HG03095 (cell line): ENCODE measurements around the gene RNF130.
A peak's percentile ranks its signal among the peaks of the same experiment; 100 is the strongest.
"Not testable (repeated sequence)": the region's sequence is repeated elsewhere in the genome, so short reads cannot be mapped to it uniquely, and the experiment has no call there.

Experiments used
- ATAC-seq: cut with Tn5 transposase; IDR thresholded peaks from one replicate; pipeline ENCODE4 v1.9.1; 2021; ENCODE audit warnings: moderate library complexity; ENCODE audit not compliant: unreplicated experiment

RNF130 gene

GRCh38 chr5:179980767-179981166 lies 90.8 kb downstream of the RNF130 start:
- ATAC-seq = no peak

DNA sequence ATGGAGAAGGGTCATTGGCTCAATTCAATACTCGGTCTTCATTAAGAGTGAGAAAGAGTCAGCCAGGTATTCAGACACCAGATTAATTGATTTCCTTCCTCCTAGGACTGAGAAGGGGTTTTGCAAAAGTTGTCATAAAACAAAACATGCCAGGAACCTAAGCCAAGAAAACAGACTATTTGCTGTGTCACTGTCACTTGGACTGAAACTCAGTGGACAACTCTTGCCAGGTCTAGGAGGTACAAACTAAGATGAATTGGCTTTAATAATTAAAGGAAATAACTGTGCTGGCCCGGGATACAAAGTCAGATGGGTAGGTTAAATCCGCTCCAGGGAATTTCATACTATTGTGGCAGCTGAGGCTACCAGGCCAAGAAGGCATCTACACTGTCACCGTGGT lies 92.8 kb downstream of the RNF130 start:
- no peak for ATAC-seq

DNA sequence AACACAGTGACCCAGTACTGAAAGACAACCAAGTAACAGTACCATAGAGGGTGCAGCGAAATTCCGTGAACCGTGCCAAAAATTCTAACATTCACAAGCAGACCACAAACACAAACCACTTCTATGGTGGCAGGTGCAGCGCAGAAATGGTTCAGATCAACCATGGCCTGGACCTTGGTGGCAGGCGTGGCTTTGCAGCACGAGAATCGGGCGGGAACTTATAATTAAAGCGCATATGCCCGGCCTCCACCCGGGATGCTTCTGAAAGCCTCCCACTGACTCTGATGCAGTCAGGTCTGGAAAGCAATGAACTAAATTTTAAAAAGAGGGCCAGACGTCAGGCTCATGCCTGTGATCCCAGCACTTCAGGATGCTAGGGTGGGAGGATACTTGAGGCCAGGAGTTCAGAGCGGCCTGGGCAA lies 95.8 kb downstream of the RNF130 start:
- ATAC-seq = no peak

GRCh38 chr5:179974946-179975712 lies 96.4 kb downstream of the RNF130 start:
- peak; percentile 50 for ATAC-seq

- no peak for ATAC-seq
These were observed 97.2 kb downstream of the RNF130 start for GRCh38 chr5:179974246-179974945.

DNA sequence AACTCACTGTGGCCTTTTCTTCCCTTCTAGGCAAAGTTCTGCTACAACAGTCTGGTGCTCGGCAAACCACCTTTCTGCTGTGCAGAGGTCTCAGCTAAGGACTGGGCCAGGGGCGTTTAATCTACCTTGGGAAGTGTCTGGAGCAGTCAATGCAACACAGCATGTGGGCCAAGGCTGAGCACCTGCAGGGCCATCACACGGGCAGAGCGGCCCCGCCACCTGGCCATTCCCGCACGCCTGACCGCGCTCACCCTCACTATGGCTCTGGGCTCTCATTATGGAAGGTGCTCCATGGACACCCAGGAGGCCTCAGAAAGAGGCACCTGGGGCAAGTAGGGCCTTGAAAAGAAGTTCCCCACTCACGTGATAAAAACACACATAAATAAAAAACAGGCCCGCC lies 98.2 kb downstream of the RNF130 start:
- no peak for ATAC-seq

GRCh38 chr5:179969110-179969509 lies 102.4 kb downstream of the RNF130 start:
- no peak for ATAC-seq

GRCh38 chr5:179967489-179967888 lies 104.1 kb downstream of the RNF130 start:
- no peak for ATAC-seq

DNA sequence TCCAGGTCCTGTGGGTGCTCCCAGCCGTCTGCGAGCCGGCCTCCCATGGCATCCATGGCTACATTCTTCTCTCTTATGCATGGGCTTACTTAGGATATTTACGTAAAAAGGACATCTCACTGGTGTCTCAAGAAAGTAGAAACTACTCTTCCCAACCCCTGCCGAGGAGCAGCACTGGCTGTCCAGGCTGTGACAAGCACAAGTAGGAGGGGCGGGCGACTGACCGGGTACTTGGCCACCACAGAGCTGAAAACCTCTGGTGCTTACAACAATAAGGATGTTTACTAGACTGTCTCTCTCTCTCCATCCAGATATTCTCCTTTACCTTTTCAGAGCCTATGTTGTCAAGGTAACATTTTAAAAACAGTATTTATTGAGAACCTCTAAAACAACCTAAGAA lies 107.5 kb downstream of the RNF130 start:
- ATAC-seq = no peak

DNA sequence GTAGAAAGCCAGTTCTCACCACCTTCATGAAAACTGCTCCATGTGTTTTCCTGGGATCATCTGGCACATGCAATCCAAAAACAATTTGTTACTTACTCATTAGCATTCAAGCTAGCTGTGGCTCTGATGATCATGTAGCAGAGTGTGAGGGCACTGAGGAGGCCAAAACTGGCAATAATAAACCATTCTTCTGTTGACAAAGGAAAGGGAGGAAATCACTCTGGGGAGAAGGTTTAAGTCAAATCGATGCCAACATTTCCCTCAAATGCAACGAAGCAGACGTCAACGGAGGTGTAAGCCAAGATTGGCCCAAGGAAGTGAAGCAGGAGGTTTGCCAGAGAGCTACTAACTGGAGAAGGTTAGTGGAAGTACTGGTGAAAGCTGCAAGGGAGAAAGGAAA lies 108.2 kb downstream of the RNF130 start:
- ATAC-seq = no peak

- ATAC-seq = no peak
These were observed 111.2 kb downstream of the RNF130 start for GRCh38 chr5:179960204-179960831.

DNA sequence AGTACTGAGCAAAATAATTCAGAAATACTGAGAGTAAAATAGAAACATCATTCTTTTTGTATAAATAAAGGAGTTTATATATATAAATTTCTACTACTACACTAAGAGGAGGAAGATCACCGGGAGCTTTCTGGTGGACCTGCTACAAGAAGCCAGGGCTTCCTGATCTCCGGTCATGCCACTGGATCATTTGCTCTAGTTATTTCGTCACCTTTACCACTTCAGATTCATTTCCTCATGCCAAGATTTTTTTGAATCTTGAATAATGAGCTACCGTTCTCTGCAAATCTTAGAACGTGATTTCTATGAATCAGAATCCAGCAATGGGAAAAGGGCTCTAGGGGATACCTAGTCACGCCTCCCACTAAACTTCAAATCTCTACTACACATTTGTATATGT lies 111.9 kb downstream of the RNF130 start:
- no peak for ATAC-seq

DNA sequence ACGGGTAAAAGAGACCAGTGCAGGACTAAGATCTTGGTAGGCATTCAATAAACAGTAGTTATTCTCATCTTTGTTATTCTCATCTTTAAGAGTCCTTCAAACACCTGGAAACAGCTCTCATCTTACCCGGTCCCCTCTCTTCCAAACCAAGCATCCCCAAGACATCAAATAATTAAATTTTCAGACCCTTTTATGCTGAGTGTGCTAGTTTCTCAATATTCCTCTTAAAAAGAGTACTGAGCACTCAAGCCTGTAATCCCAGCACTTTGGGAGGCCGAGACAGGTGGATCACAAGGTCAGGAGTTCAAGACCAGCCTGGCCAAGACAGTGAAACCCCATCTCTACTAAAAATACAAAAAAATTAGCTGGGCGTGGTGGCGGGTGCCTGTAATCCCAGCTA lies 112.4 kb downstream of the RNF130 start:
- ATAC-seq = not testable (repeated sequence)

- ATAC-seq = no peak
These were observed 115.9 kb downstream of the RNF130 start for GRCh38 chr5:179955630-179956029.

- ATAC-seq = no peak
These were observed 116.5 kb downstream of the RNF130 start for GRCh38 chr5:179955062-179955461.

GRCh38 chr5:179954434-179954833 lies 117.1 kb downstream of the RNF130 start:
- ATAC-seq = no peak

DNA sequence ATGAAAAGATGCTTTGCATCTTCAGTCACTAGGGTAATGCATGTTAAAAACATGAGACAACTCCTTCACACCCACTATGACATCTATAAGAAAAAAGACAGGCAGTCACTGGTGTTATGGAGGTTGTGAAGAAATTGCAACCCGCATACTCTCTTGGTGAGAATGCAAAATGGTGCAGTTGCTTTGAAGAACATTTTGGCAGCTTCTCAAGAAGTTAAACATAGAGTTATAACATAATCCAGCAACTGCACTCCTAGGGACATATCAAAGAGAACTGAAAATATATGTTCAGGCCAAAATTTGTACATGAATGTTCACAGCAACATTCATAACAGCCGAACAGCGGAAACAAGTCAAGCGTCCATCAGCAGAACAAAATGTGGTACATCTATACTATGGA lies 117.6 kb downstream of the RNF130 start:
- no peak for ATAC-seq

DNA sequence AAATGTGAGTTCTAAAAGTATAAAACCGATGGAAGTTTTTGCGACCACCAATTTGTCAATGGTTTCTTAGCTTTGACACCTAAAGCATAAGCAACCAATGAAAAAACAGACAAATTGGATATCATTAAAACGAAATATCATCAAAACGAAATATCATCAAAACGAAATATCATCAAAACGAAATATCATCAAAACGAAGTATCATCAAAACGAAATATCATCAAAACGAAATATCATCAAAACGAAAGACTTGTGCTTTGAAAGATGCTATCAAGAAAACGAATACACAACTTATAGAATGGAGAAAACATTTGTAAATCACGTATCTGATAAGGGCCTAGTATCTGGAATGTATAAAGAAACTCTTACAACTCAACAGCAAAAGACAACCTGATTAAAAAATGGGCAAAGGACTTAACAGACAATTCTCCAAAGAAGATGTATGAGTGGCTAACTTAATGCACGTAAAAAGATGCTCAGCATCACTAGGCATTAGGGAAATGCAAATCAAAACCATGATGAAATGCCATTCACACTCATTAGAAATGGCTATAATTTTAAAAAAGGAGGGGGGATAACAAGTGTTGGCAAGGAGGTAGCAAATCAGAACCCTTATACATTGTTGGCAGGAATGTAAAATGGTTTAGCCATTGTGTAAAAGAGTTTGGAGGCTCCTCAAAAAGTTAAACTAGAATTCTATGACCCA lies 134.4 kb downstream of the RNF130 start:
- ATAC-seq = no peak

DNA sequence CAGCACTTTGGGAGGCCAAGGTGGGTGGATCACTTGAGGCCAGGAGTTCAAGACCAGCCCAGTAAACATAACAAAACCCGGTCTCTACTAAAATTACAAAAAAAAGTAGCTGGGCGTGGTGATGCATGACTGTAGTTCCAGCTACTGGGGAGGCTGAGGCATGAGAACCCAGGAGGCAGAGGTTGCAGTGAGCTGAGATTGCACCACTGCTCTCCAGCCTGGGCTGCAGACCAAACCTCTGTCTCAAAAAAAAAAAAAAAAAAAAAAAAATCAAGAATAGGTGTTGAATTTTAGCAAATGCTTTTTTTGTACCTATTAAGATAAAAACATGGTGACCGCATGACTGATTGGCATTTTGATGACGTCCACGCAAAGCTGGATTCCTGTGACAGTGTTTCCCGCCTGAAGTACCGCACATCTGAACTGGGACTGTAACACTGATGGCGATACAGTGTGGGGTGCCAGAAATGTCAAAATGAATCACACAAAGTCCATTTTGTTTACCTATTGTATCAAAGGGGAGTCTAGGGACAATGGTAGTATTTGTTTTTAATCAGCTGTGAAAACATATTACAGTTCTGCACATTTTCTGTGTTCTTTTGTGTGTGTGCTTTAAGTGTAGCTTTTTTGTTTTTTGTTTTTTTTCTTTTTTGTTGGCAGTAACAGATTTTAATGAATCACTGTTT lies 140.6 kb downstream of the RNF130 start:
- ATAC-seq = no peak

DNA sequence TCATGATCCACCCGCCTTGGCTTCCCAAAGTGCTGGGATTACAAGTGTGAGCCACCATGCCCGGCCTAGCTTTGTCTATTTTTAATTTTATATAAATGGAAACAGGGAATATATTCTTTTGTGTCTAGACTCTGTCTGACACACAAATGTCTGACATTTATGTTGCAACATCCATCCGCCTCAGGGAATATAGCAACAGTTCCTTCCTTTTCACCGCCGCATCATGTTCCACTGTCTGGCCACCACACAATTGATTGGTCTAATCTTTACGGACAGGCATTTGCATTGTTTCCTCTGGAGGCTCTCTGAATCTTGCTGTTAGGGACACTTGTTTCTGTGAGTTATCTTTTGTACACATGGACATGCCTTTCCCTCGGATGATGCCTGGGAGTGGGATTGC lies 143.7 kb downstream of the RNF130 start:
- no peak for ATAC-seq

- no peak for ATAC-seq
These were observed 144.9 kb downstream of the RNF130 start for GRCh38 chr5:179926657-179927056.
